ENCODE measurements around the gene SLC32A1.

The SLC32A1 gene

GRCh38 chr20:38766071-38766470 is 41.8 kb downstream of the SLC32A1 start (continued):
- TF ChIP-seq CREB5 (CRISPR knock-in tag; IDR thresholded peaks at IDR 0.05; ENCODE audit: low read depth) (no peak), PPARA (CRISPR knock-in tag; IDR thresholded peaks at IDR 0.05; ENCODE audit: borderline replicate concordance) (no peak), ZNF70 (CRISPR knock-in tag; IDR thresholded peaks at IDR 0.05) (no peak), ZNF565 (CRISPR knock-in tag; conservative IDR thresholded peaks at IDR 0.05; ENCODE audit: low read depth) (no peak)

- ATAC-seq: no peak
- TF ChIP-seq ZFP30 (CRISPR knock-in tag; IDR thresholded peaks at IDR 0.05) (no peak), TOX (CRISPR knock-in tag; IDR thresholded peaks at IDR 0.05; ENCODE audit: borderline replicate concordance) (no peak), ZNF565 (CRISPR knock-in tag; conservative IDR thresholded peaks at IDR 0.05; ENCODE audit: low read depth) (no peak), POU6F1 (CRISPR knock-in tag; IDR thresholded peaks at IDR 0.05; ENCODE audit: borderline replicate concordance, low read depth) (no peak), CSDC2 (CRISPR knock-in tag; IDR thresholded peaks at IDR 0.05) (no peak), ARNTL (CRISPR knock-in tag; IDR thresholded peaks at IDR 0.05; ENCODE audit: borderline replicate concordance, low read depth) (no peak), GLIS3 (CRISPR knock-in tag; IDR thresholded peaks at IDR 0.05) (no peak), ZNF8 (CRISPR knock-in tag; IDR thresholded peaks at IDR 0.05) (no peak), PPARA (CRISPR knock-in tag; IDR thresholded peaks at IDR 0.05; ENCODE audit: borderline replicate concordance) (no peak), ZC3H10 (CRISPR knock-in tag; IDR thresholded peaks at IDR 0.05) (no peak), ESRRG (CRISPR knock-in tag; IDR thresholded peaks at IDR 0.05) (no peak), TSHZ2 (CRISPR knock-in tag; IDR thresholded peaks at IDR 0.05) (no peak), ISL1 (CRISPR knock-in tag; IDR thresholded peaks at IDR 0.05) (no peak), SNAI2 (CRISPR knock-in tag; IDR thresholded peaks at IDR 0.05) (no peak), CSRNP3 (CRISPR knock-in tag; IDR thresholded peaks at IDR 0.05) (no peak)
Observed at GRCh38 chr20:38769376-38770295, 45.4 kb downstream of the SLC32A1 start.

- no peak for ATAC-seq
- no peak for TF ChIP-seq TOX (CRISPR knock-in tag; IDR thresholded peaks at IDR 0.05; ENCODE audit: borderline replicate concordance)
- no peak for TF ChIP-seq PATZ1 (CRISPR knock-in tag; IDR thresholded peaks at IDR 0.05; ENCODE audit: borderline replicate concordance)
- no peak for TF ChIP-seq PPARA (CRISPR knock-in tag; IDR thresholded peaks at IDR 0.05; ENCODE audit: borderline replicate concordance)
- no peak for TF ChIP-seq ZNF565 (CRISPR knock-in tag; conservative IDR thresholded peaks at IDR 0.05; ENCODE audit: low read depth)
- TF ChIP-seq ESRRG (CRISPR knock-in tag; IDR thresholded peaks at IDR 0.05): no peak
- no peak for TF ChIP-seq CSRNP3 (CRISPR knock-in tag; IDR thresholded peaks at IDR 0.05)
- TF ChIP-seq ZC3H10 (CRISPR knock-in tag; IDR thresholded peaks at IDR 0.05): no peak
- no peak for TF ChIP-seq ARNTL (CRISPR knock-in tag; IDR thresholded peaks at IDR 0.05; ENCODE audit: borderline replicate concordance, low read depth)
- no peak for TF ChIP-seq TCF4 (CRISPR knock-in tag; IDR thresholded peaks at IDR 0.05; ENCODE audit: borderline replicate concordance)
- no peak for TF ChIP-seq GLIS3 (CRISPR knock-in tag; IDR thresholded peaks at IDR 0.05)
- TF ChIP-seq POU6F1 (CRISPR knock-in tag; IDR thresholded peaks at IDR 0.05; ENCODE audit: borderline replicate concordance, low read depth): no peak
- no peak for TF ChIP-seq OSR1 (CRISPR knock-in tag; IDR thresholded peaks at IDR 0.05)
- no peak for TF ChIP-seq ZFP3 (CRISPR knock-in tag; IDR thresholded peaks at IDR 0.05)
- TF ChIP-seq SNAI2 (CRISPR knock-in tag; IDR thresholded peaks at IDR 0.05): no peak
Observed at GRCh38 chr20:38770546-38770945, 46.3 kb downstream of the SLC32A1 start.

Measured in SK-N-SH treated with all-trans-retinoic acid at 6 μM for 48 hours (cell line).